Duodenal mucosa (tissue), 2 donors: ENCODE data around the gene TRAPPC6A.

Experiments
- H3K27ac ChIP-seq: one replicate; pipeline ENCODE4 v1.7.0; 2013; ENCODE audit warnings: low read depth, low read length
- H3K27me3 ChIP-seq, 2 donors: one replicate each; pipeline ENCODE4 v1.7.0; 2013; ENCODE audit warnings: low read length in 2 of 2, control low read depth in 1 of 2; ENCODE audit not compliant: insufficient read depth in 2 of 2, control insufficient read depth in 1 of 2
- H3K36me3 ChIP-seq, 2 donors: one replicate each; pipeline ENCODE4 v1.7.0; 2013; ENCODE audit warnings: low read length in 2 of 2, control low read depth in 1 of 2; ENCODE audit not compliant: insufficient read depth in 2 of 2, control insufficient read depth in 1 of 2
- H3K4me1 ChIP-seq, 2 donors: one replicate each; pipeline ENCODE4 v1.7.0; 2013; ENCODE audit warnings: low read length in 2 of 2, control low read depth in 1 of 2; ENCODE audit not compliant: insufficient read depth in 2 of 2, control insufficient read depth in 1 of 2
- H3K4me3 ChIP-seq, 2 donors: one replicate each; pipeline ENCODE4 v1.7.0; 2013; ENCODE audit warnings: low read length in 2 of 2, low read depth in 1 of 2
- H3K9ac ChIP-seq, 2 donors: one replicate each; pipeline ENCODE4 v1.7.0; 2013; ENCODE audit warnings: low read length in 2 of 2, low read depth in 1 of 2
- H3K9me3 ChIP-seq, 2 donors: one replicate each; pipeline ENCODE4 v1.7.0; 2013; ENCODE audit warnings: low read length in 2 of 2, control low read depth in 1 of 2; ENCODE audit not compliant: control insufficient read depth in 1 of 2

The TRAPPC6A gene

GRCh38 chr19:45187421-45188100 is 9.5 kb upstream of the TRAPPC6A start:
- no peak overlapping the region for H3K27ac ChIP-seq

GRCh38 chr19:45186509-45187334 is 8.7 kb upstream of the TRAPPC6A start:
- no peak overlapping the region for H3K27ac ChIP-seq
- no peaks in the 10 kb centered on the region for H3K4me1 ChIP-seq
- no peak overlapping the region for H3K4me3 ChIP-seq
- peaks cover 1% of the 10 kb centered on the region in 2 donors for H3K36me3 ChIP-seq
- no peaks in the 10 kb centered on the region for H3K27me3 ChIP-seq
- no peak overlapping the region for H3K9ac ChIP-seq
- H3K9me3 ChIP-seq = no peaks in the 10 kb centered on the region

More at GRCh38 chr19:45187421-45188100, 9.5 kb upstream of the TRAPPC6A start:
- Histone ChIP-seq H3K4me1 (no peaks in the 10 kb centered on the region), H3K4me3 (no peak overlapping the region), H3K9ac (peak overlapping the region in 1 of 2 donors; percentile 20), H3K36me3 (no peaks in the 10 kb centered on the region), H3K27me3 (no peaks in the 10 kb centered on the region), H3K9me3 (no peaks in the 10 kb centered on the region)

- H3K9me3 ChIP-seq = no peaks in the 10 kb centered on the region
- peaks cover 10 to 14% of the 10 kb centered on the region in 2 donors for H3K4me1 ChIP-seq
- no peak overlapping the region for H3K9ac ChIP-seq
- H3K4me3 ChIP-seq = no peak overlapping the region
- no peaks in the 10 kb centered on the region for H3K27me3 ChIP-seq
- peaks cover 6 to 7% of the 10 kb centered on the region in 2 donors for H3K36me3 ChIP-seq
- no peak overlapping the region for H3K27ac ChIP-seq
Observed at GRCh38 chr19:45184115-45184514, 6.1 kb upstream of the TRAPPC6A start.

GRCh38 chr19:45182758-45183157 is 4.7 kb upstream of the TRAPPC6A start:
- no peak overlapping the region for H3K27ac ChIP-seq
- H3K9me3 ChIP-seq = no peaks in the 10 kb centered on the region
- peaks cover 10 to 14% of the 10 kb centered on the region in 2 donors for H3K4me1 ChIP-seq
- peaks cover 6 to 7% of the 10 kb centered on the region in 2 donors for H3K36me3 ChIP-seq
- H3K27me3 ChIP-seq = no peaks in the 10 kb centered on the region
- no peak overlapping the region for H3K4me3 ChIP-seq
- no peak overlapping the region for H3K9ac ChIP-seq

- Histone ChIP-seq H3K4me3 (peak overlapping the region in 1 of 2 donors; percentile 22), H3K36me3 (peaks cover 6 to 7% of the 10 kb centered on the region in 2 donors), H3K4me1 (peaks cover 16 to 24% of the 10 kb centered on the region in 2 donors), H3K9ac (no peak overlapping the region), H3K27me3 (no peaks in the 10 kb centered on the region), H3K9me3 (no peaks in the 10 kb centered on the region), H3K27ac (no peak overlapping the region)
Observed at GRCh38 chr19:45180936-45181335, 2.9 kb upstream of the TRAPPC6A start.

GRCh38 chr19:45179892-45180370 is 1.9 kb upstream of the TRAPPC6A start:
- Histone ChIP-seq H3K27ac (no peak overlapping the region), H3K9ac (peak overlapping the region; percentile 54 to 63), H3K27me3 (no peaks in the 10 kb centered on the region), H3K4me3 (peak overlapping the region; percentile 99 to 100), H3K4me1 (peaks cover 16 to 24% of the 10 kb centered on the region in 2 donors), H3K36me3 (peaks cover 6 to 7% of the 10 kb centered on the region in 2 donors), H3K9me3 (no peaks in the 10 kb centered on the region)

GRCh38 chr19:45179072-45179891 is 1.2 kb upstream of the TRAPPC6A start:
- Histone ChIP-seq H3K36me3 (peaks cover 6 to 7% of the 10 kb centered on the region in 2 donors), H3K4me3 (peak overlapping the region; percentile 99 to 100), H3K27me3 (no peaks in the 10 kb centered on the region), H3K27ac (peak overlapping the region; percentile 95), H3K9me3 (no peaks in the 10 kb centered on the region), H3K9ac (peak overlapping the region; percentile 75 to 96), H3K4me1 (peaks cover 16 to 24% of the 10 kb centered on the region in 2 donors)

GRCh38 chr19:45178262-45179071 is 430 bp upstream of the TRAPPC6A start, which contains the start of gene BLOC1S3:
Gene BLOC1S3, plus strand, starts transcription at chr19:45178784. Its CDS starts 513 bp downstream, at chr19:45179297.
- Histone ChIP-seq H3K9me3 (no peaks in the 10 kb centered on the region), H3K27ac (peak within 1 kb of the TSS; percentile 95), H3K27me3 (no peaks in the 10 kb centered on the region), H3K36me3 (peaks cover 6 to 7% of the 10 kb centered on the region in 2 donors), H3K9ac (peak within 1 kb of the TSS; percentile 83 to 96), H3K4me3 (peak within 1 kb of the TSS; percentile 99 to 100), H3K4me1 (peaks cover 16 to 24% of the 10 kb centered on the region in 2 donors)
